ENCODE measurements around the gene GXYLT2. TPM values are rescaled to one million over a fixed set of nuclear protein-coding genes. Genes with fewer than 3 reads are reported as not detected.

GXYLT2 gene
- total RNA-seq: under 1 TPM in 3 of 4 donors, not detected in 1; 0.31 to 0.94 (median 0.38) TPM

GRCh38 chr3:72887705-72888545, at the start of gene GXYLT2:
GXYLT2 (plus strand) TSS chr3:72888046; CDS start chr3:72888234, 188 bp downstream.
- DNase-seq (peak in 1 of 2 donors; percentile 26), ATAC-seq (peak; percentile 61 to 74)
- H3K36me3 ChIP-seq: no peaks in the 10 kb centered on the region
- H3K4me3 ChIP-seq: peak within 1 kb of the TSS; percentile 48 to 63 (median 50)
- intact Hi-C loops (cut with DNase I; ENCODE audit: low total_unique reads) (loop anchor here (2.0 to 5.0 kb wide), 2 partner anchors 51 to 109 kb away; partner anchors contain the start of gene PPP4R2), in situ Hi-C loops (cut with MboI; ENCODE audit: low sequenced_read_pairs in 4 of 4) (no loop called here)
- no peaks in the 10 kb centered on the region for H3K9me3 ChIP-seq
- TF ChIP-seq CTCF (IDR thresholded peaks at IDR 0.05 in 4 of 5, conservative IDR thresholded peaks at IDR 0.05 in 1 of 5) (peak in 1 of 5 experiments; percentile 18), POLR2A (IDR thresholded peaks at IDR 0.05) (no peak)
- H3K4me1 ChIP-seq: peaks cover 14% of the 10 kb centered on the region in 2 donors
- H3K27me3 ChIP-seq: no peaks in the 10 kb centered on the region
- H3K27ac ChIP-seq: peak within 1 kb of the TSS in 2 of 4 donors; percentile 27 to 31

GRCh38 chr3:72839057-72839456, 48.8 kb upstream of the GXYLT2 start:
- H3K9me3 ChIP-seq: no peaks in the 10 kb centered on the region
- in situ Hi-C loops (cut with MboI; ENCODE audit: low sequenced_read_pairs in 4 of 4) (loop anchor here in 2 of 4 donors (25.0 kb wide), 1 partner anchor 223 kb away; the partner anchor contains the start of gene EBLN2 (in 2 of the 2)), intact Hi-C loops (cut with DNase I; ENCODE audit: low total_unique reads) (no loop called here)
- TF ChIP-seq POLR2A (IDR thresholded peaks at IDR 0.05): no peak
- no peak for TF ChIP-seq CTCF (IDR thresholded peaks at IDR 0.05 in 4 of 5, conservative IDR thresholded peaks at IDR 0.05 in 1 of 5)
- no peaks in the 10 kb centered on the region for H3K27me3 ChIP-seq
- peaks cover 0 to 32% of the 10 kb centered on the region in 2 donors for H3K36me3 ChIP-seq
- peaks cover 5% of the 10 kb centered on the region in 2 donors for H3K4me1 ChIP-seq
- no peak overlapping the region for H3K4me3 ChIP-seq
- ATAC-seq (no peak), DNase-seq (no peak)
- no peak overlapping the region for H3K27ac ChIP-seq

- H3K9me3 ChIP-seq: no peaks in the 10 kb centered on the region
- in situ Hi-C loops (cut with MboI; ENCODE audit: low sequenced_read_pairs in 4 of 4) (loop anchor here in 2 of 4 donors (25.0 kb wide), 1 partner anchor 218 kb away; the partner anchor contains the start of gene EBLN2 (in 2 of the 2)), intact Hi-C loops (cut with DNase I; ENCODE audit: low total_unique reads) (no loop called here)
- H3K27me3 ChIP-seq: no peaks in the 10 kb centered on the region
- no peak for TF ChIP-seq CTCF (IDR thresholded peaks at IDR 0.05 in 4 of 5, conservative IDR thresholded peaks at IDR 0.05 in 1 of 5)
- no peak for TF ChIP-seq POLR2A (IDR thresholded peaks at IDR 0.05)
- no peak for DNase-seq
- peaks cover 21 to 35% of the 10 kb centered on the region in 2 donors for H3K4me1 ChIP-seq
- peaks cover 0 to 27% of the 10 kb centered on the region in 2 donors for H3K36me3 ChIP-seq
- no peak overlapping the region for H3K4me3 ChIP-seq
- no peak for ATAC-seq
- H3K27ac ChIP-seq: no peak overlapping the region
Observed at GRCh38 chr3:72844436-72844993, 43.3 kb upstream of the GXYLT2 start.

- no peak for ATAC-seq
- no peak for TF ChIP-seq CTCF (IDR thresholded peaks at IDR 0.05 in 4 of 5, conservative IDR thresholded peaks at IDR 0.05 in 1 of 5)
- no peak for TF ChIP-seq POLR2A (IDR thresholded peaks at IDR 0.05)
- intact Hi-C loops (cut with DNase I; ENCODE audit: low total_unique reads): loop anchor here (5.0 kb wide), 1 partner anchor 211 kb away; no protein-coding TSS in a partner anchor
Observed at GRCh38 chr3:72846166-72846565, 41.7 kb upstream of the GXYLT2 start.

More at GRCh38 chr3:72846166-72846565, 41.7 kb upstream of the GXYLT2 start:
- Histone ChIP-seq H3K27me3 (no peaks in the 10 kb centered on the region), H3K9me3 (no peaks in the 10 kb centered on the region), H3K36me3 (peaks cover 0 to 12% of the 10 kb centered on the region in 2 donors), H3K4me1 (peaks cover 23 to 35% of the 10 kb centered on the region in 2 donors), H3K27ac (no peak overlapping the region), H3K4me3 (no peak overlapping the region)
- no peak for DNase-seq
- in situ Hi-C loops (cut with MboI; ENCODE audit: low sequenced_read_pairs in 4 of 4): loop anchor here in 2 of 4 donors (25.0 kb wide), 1 partner anchor 216 kb away; the partner anchor contains the start of gene EBLN2 (in 2 of the 2)
